H1 (cell line): ENCODE results near the gene ABCF3. TPM values are rescaled to one million over a fixed set of nuclear protein-coding genes. Genes with fewer than 3 reads are reported as not detected.

ENCODE experiments used
- NRF1 ChIP-seq: IDR thresholded peaks from 2 replicates; pipeline ENCODE4 v1.6.1; 2011; ENCODE audit warnings: mild to moderate bottlenecking, low read depth, low read length, improper control_type of control experiment
- SAP30 ChIP-seq: fragments of 300-600 bp; sonication (generic); IDR thresholded peaks from 2 replicates; pipeline ENCODE4 v1.7.1; 2012; ENCODE audit warnings: low read length, moderate library complexity, mild to moderate bottlenecking, inconsistent platforms; ENCODE audit not compliant: insufficient read depth, insufficient replicate concordance
- YY1 ChIP-seq: IDR thresholded peaks from 2 replicates; pipeline ENCODE4 v1.6.1; 2011; ENCODE audit warnings: low read depth, mild to moderate bottlenecking, low read length
- polyA plus RNA-seq, 7 experiments: library from polyadenylated mRNA; depleted of rRNA in 3 of 7; stranded (reverse) in 5 of 7; unstranded in 2 of 7; fragments of >200 nt in 5 of 7; fragments of 200-250 nt in 2 of 7; gene quantifications; 1 replicate in 5 of 7; 2 replicates in 1 of 7; 4 replicates in 1 of 7; pipeline versions ENCODE4 v1.2.1 to v1.2.3, GENCODE V29; 2011 to 2013; ENCODE audit warnings: missing spikeins in 2 of 7, mixed read lengths in 2 of 7
- total RNA-seq: library from RNA; stranded (reverse); fragmentation: NEBNext Ultra II Directional; extraction: Animal tissue kit (Norgen Biotek cat#: 25700); gene quantifications from 2 replicates; pipeline ENCODE4 v1.2.1, GENCODE V29; 2021

Gene ABCF3
- total and polyA plus RNA-seq, 2 of the 8 experiments (the other 6 are each of a cell fraction or from before 2014, with no cell fraction given) = 51.6 to 57.8 TPM

GRCh38 chr3:184186184-184186901 lies at the start of gene ABCF3 (continued):
- TF ChIP-seq NRF1 (no peak), YY1 (peak; percentile 48; the same call in 1 of the 2 replicates), SAP30 (peak; percentile 57)
